HEK293T (cell line): ENCODE measurements around the gene PHC2.

Source experiments
- ARNT ChIP-seq: fragments of 450-650 bp; IDR thresholded peaks from 2 replicates; pipeline ENCODE4 v1.6.1; 2017; ENCODE audit warnings: mild to moderate bottlenecking
- CTBP1 ChIP-seq: fragments of 450-650 bp; IDR thresholded peaks from 2 replicates; pipeline ENCODE4 v1.6.1; 2016; ENCODE audit warnings: borderline replicate concordance
- FOXM1 ChIP-seq: fragments of 450-650 bp; IDR thresholded peaks from 2 replicates; pipeline ENCODE4 v1.6.1; 2017; ENCODE audit warnings: mild to moderate bottlenecking, borderline replicate concordance
- NFRKB ChIP-seq: fragments of 450-650 bp; IDR thresholded peaks from 2 replicates; pipeline ENCODE4 v1.6.1; 2016; ENCODE audit warnings: mild to moderate bottlenecking, moderate library complexity
- SP1 ChIP-seq: fragments of 450-650 bp; IDR thresholded peaks from 2 replicates; pipeline ENCODE4 v1.6.1; 2017
- SUZ12 ChIP-seq: fragments of 450-650 bp; IDR thresholded peaks from 2 replicates; pipeline ENCODE4 v1.6.1; 2016; ENCODE audit warnings: mild to moderate bottlenecking

DNA sequence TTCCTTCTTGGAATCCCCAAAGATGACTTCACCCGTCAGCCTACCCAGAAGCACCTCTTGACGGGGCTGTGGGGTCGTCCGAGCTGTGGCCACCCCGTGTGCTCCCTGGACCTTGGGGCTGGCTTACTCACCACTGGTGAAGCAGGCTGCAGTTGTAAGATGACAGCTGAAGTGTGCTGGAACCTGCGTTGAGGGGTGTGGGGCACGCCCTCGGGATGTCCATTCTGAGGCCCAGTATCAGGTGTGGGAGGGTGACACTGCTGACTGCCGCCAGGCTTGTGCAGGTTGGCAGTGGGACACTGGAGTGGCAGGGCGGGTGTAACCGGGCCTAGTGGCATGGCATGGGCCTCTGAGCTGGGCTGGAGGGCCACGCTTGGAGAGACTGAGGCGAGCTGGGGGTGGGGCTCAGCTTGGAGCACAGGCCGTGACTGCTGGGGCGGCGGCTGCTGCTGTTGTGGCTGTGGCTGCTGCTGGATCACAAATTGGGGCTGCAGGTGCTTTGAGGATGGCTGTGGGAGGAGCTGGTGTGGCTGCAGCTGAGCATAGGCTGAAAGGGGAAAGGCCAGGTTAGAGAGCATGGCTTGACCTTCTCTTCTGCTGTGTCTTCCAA is 76.1 kb downstream of the PHC2 start:
- TF ChIP-seq SUZ12 (no peak), CTBP1 (no peak), FOXM1 (no peak), NFRKB (no peak), SP1 (no peak), ARNT (no peak)
